ENCODE measurements around the gene BICD2. TPM values are rescaled to one million over a fixed set of nuclear protein-coding genes. Genes with fewer than 3 reads are reported as not detected.

Gene BICD2
- total and polyA plus RNA-seq, 2 experiments from 2014 or later, result 25.6 to 45.0 TPM

DNA sequence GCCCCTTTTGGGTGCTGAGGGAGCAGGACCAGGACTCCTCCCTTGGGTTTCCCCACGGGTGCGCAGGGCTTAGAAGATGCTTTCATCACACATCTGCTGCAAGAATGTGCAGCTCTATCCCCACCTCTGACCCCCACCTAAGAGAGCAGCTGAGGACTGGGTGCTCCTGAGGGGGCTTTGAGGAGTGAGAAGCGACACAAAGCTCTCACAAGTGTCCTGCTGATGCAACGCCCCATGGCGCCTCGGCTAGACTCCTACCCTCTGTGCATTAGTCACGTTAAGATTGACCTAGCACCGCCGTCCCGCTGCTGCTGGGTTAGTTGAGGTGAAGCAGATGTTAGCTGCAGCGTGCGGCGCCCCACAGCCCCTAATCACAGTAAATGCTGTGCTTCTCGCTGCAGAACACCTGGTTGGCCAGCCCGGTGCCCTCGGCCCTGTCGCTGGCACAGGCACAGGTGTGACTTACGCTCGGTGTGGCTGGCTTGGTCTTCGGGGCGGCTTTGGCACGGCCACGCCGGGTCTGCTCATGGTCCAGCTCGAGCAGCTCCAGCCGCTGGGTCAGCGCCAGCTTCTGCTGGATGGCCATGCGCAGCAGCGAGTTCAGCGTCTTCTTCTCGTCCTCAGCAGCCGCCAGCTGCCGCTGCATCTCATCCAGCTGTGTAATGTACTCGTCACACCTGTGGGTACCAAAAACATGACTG is 49.7 kb downstream of the BICD2 start:
- no peak overlapping the region for H3K9ac ChIP-seq
- H3K4me1 ChIP-seq (ENCODE audit: insufficient read depth), result no peaks in the 10 kb centered on the region
- no peak overlapping the region for H3K4me2 ChIP-seq (ENCODE audit: unreplicated experiment)
- in situ Hi-C loops (cut with MboI), result no loop called here
- H3K36me3 ChIP-seq (ENCODE audit: low read depth), result peaks cover 22% of the 10 kb centered on the region; the same call in 1 of the 2 replicates
- 89 to 93% methylated on average over 30 to 34 of the region's 34 CpGs for WGBS, 2 experiments (ENCODE audit: low coverage in 1 of 2, low lambda C conversion rate in 2 of 2, missing lambda C conversion rate in 2 of 2)
- no peak overlapping the region for H2AFZ ChIP-seq
- no peaks in the 10 kb centered on the region for H3K9me2 ChIP-seq (ENCODE audit: insufficient read depth)
- H3K79me2 ChIP-seq (ENCODE audit: insufficient read depth), result no peaks in the 10 kb centered on the region; the same call in 1 of the 2 replicates
- no peaks in the 10 kb centered on the region for H4K20me1 ChIP-seq (ENCODE audit: insufficient read depth)
- no peak overlapping the region for H3K27ac ChIP-seq
- no peaks in the 10 kb centered on the region for H3K9me3 ChIP-seq (ENCODE audit: low read depth)
- TF ChIP-seq EZH2 (IDR thresholded peaks at IDR 0.05; ENCODE audit: insufficient read depth, poor library complexity, severe bottlenecking) (no peak), EZH2phosphoT487 (IDR thresholded peaks at IDR 0.05; ENCODE audit: insufficient read depth, low read depth) (no peak)
- DNase-seq, result no peak
- no peaks in the 10 kb centered on the region for H3F3A ChIP-seq (ENCODE audit: insufficient read depth)
- no peak overlapping the region for H3K4me3 ChIP-seq
- no peaks in the 10 kb centered on the region for H3K27me3 ChIP-seq (replicated peaks; ENCODE audit: insufficient read depth)

DNA sequence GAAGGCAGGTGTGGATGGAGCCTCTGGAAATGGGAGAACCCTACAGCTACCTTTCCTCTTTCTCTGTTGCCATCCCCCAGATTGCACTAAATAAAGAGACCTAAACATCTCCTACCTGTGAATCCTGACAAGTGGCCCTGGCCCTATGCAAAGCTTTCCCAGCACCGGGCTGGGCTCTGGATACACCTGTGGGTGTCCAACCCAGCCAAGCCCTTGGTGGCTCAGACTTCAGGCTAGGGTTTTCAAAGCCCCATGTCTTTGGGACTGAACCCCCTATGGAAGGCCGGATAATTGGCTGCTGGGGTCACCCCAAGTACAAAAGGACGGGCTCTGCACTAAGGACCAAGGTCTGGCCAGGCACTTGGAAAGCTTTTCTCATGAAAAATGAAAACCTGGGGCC is 50.6 kb downstream of the BICD2 start:
- Histone ChIP-seq H3K4me3 (no peak overlapping the region), H3K9ac (no peak overlapping the region), H3K27ac (no peak overlapping the region), H3F3A (ENCODE audit: insufficient read depth) (peaks cover 6% of the 10 kb centered on the region; the same call in 1 of the 2 replicates), H3K9me3 (ENCODE audit: low read depth) (no peaks in the 10 kb centered on the region), H3K79me2 (ENCODE audit: insufficient read depth) (no peaks in the 10 kb centered on the region; the same call in 1 of the 2 replicates), H3K4me1 (ENCODE audit: insufficient read depth) (no peaks in the 10 kb centered on the region), H3K9me2 (ENCODE audit: insufficient read depth) (no peaks in the 10 kb centered on the region), H2AFZ (no peak overlapping the region), H4K20me1 (ENCODE audit: insufficient read depth) (no peaks in the 10 kb centered on the region), H3K36me3 (ENCODE audit: low read depth) (peaks cover 22% of the 10 kb centered on the region; the same call in 1 of the 2 replicates), H3K27me3 (replicated peaks; ENCODE audit: insufficient read depth) (no peaks in the 10 kb centered on the region), H3K4me2 (ENCODE audit: unreplicated experiment) (no peak overlapping the region)
- no peak for DNase-seq
- in situ Hi-C loops (cut with MboI), result no loop called here
- WGBS, 2 experiments (ENCODE audit: low coverage in 1 of 2, low lambda C conversion rate in 2 of 2, missing lambda C conversion rate in 2 of 2), result 89 to 96% methylated on average over 3 of the region's 3 CpGs
- TF ChIP-seq EZH2 (IDR thresholded peaks at IDR 0.05; ENCODE audit: insufficient read depth, poor library complexity, severe bottlenecking) (no peak), EZH2phosphoT487 (IDR thresholded peaks at IDR 0.05; ENCODE audit: insufficient read depth, low read depth) (no peak)

DNA sequence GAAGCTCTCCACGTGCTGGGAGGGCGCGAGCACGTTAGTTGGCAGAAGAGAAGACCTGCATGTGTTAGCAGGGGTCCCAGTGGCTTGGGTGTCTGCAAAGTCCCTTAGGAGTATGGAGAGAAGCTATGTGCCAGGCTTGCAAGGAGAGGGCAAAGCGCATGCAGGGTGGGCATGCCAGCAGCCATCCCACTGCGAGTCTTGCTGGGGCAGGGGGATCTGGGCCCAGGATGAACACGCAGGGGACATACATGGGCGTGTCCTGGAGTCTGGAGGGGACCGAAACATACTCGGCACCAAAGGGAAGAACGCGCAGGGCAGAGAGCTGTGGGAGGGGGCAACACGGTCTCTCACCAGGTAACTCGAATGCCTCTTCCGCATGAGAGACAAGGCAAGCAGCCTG is 51.1 kb downstream of the BICD2 start:
- no peaks in the 10 kb centered on the region for H3K9me3 ChIP-seq (ENCODE audit: low read depth)
- TF ChIP-seq EZH2 (IDR thresholded peaks at IDR 0.05; ENCODE audit: insufficient read depth, poor library complexity, severe bottlenecking), result no peak
- TF ChIP-seq EZH2phosphoT487 (IDR thresholded peaks at IDR 0.05; ENCODE audit: insufficient read depth, low read depth), result no peak
- no peaks in the 10 kb centered on the region for H4K20me1 ChIP-seq (ENCODE audit: insufficient read depth)
- H3K79me2 ChIP-seq (ENCODE audit: insufficient read depth), result no peaks in the 10 kb centered on the region; the same call in 1 of the 2 replicates
- no peak overlapping the region for H3K4me2 ChIP-seq (ENCODE audit: unreplicated experiment)
- H3K36me3 ChIP-seq (ENCODE audit: low read depth), result peaks cover 22% of the 10 kb centered on the region; the same call in 1 of the 2 replicates
- no peak overlapping the region for H3K4me3 ChIP-seq
- H2AFZ ChIP-seq, result no peak overlapping the region
- 87 to 91% methylated on average over 15 of the region's 15 CpGs for WGBS, 2 experiments (ENCODE audit: low coverage in 1 of 2, low lambda C conversion rate in 2 of 2, missing lambda C conversion rate in 2 of 2)
- H3K4me1 ChIP-seq (ENCODE audit: insufficient read depth), result no peaks in the 10 kb centered on the region
- H3K27ac ChIP-seq, result no peak overlapping the region
- H3K9me2 ChIP-seq (ENCODE audit: insufficient read depth), result no peaks in the 10 kb centered on the region
- no peaks in the 10 kb centered on the region for H3K27me3 ChIP-seq (replicated peaks; ENCODE audit: insufficient read depth)
- in situ Hi-C loops (cut with MboI), result no loop called here
- no peak for DNase-seq
- no peak overlapping the region for H3K9ac ChIP-seq
- peaks cover 10% of the 10 kb centered on the region; the same call in 1 of the 2 replicates for H3F3A ChIP-seq (ENCODE audit: insufficient read depth)

DNA sequence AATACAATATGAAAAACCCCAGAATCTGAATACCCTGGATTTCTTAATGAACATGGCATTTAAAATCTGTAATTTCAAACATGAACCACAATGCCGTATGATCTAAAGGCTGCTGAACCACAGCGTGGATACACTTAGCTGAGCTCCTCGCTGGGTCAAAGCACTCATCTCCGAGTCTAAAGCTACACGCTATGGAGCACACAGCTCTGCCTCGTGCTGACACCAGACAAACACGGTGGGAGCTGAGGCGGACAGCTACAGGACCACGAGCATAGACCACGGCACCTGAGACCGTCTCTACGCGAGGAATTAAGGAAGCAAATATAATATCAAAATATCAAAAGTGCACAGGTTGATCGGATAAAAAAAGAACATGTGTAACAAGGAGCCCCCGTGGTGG is 51.9 kb downstream of the BICD2 start:
- H3K27me3 ChIP-seq (replicated peaks; ENCODE audit: insufficient read depth), result no peaks in the 10 kb centered on the region
- H2AFZ ChIP-seq, result no peak overlapping the region
- H3K79me2 ChIP-seq (ENCODE audit: insufficient read depth), result no peaks in the 10 kb centered on the region; the same call in 1 of the 2 replicates
- H3F3A ChIP-seq (ENCODE audit: insufficient read depth), result peaks cover 16% of the 10 kb centered on the region; the same call in 1 of the 2 replicates
- H3K27ac ChIP-seq, result no peak overlapping the region
- no peaks in the 10 kb centered on the region for H3K9me3 ChIP-seq (ENCODE audit: low read depth)
- H3K36me3 ChIP-seq (ENCODE audit: low read depth), result peaks cover 22% of the 10 kb centered on the region; the same call in 1 of the 2 replicates
- no peaks in the 10 kb centered on the region for H4K20me1 ChIP-seq (ENCODE audit: insufficient read depth)
- WGBS, 2 experiments (ENCODE audit: low coverage in 1 of 2, low lambda C conversion rate in 2 of 2, missing lambda C conversion rate in 2 of 2), result 94 to 97% methylated on average over 15 of the region's 15 CpGs
- H3K9me2 ChIP-seq (ENCODE audit: insufficient read depth), result no peaks in the 10 kb centered on the region
- no peak overlapping the region for H3K9ac ChIP-seq
- H3K4me2 ChIP-seq (ENCODE audit: unreplicated experiment), result no peak overlapping the region
- TF ChIP-seq EZH2 (IDR thresholded peaks at IDR 0.05; ENCODE audit: insufficient read depth, poor library complexity, severe bottlenecking), result no peak
- TF ChIP-seq EZH2phosphoT487 (IDR thresholded peaks at IDR 0.05; ENCODE audit: insufficient read depth, low read depth), result no peak
- DNase-seq, result no peak
- no peak overlapping the region for H3K4me3 ChIP-seq
- H3K4me1 ChIP-seq (ENCODE audit: insufficient read depth), result no peaks in the 10 kb centered on the region
- in situ Hi-C loops (cut with MboI), result no loop called here
